Ovary (tissue), 9 donors: ENCODE results near the gene BICD2. TPM values are rescaled to one million over a fixed set of nuclear protein-coding genes. Genes with fewer than 3 reads are reported as not detected.

ENCODE experiments used
- DNase-seq, 5 donors: peaks; one replicate each; pipeline ENCODE4 v3.0.0-alpha.2; 2019 to 2020
- H3K27ac ChIP-seq, 2 donors: fragments of 200-600 bp; one replicate each; pipeline versions ENCODE4 v1.5.1 to v1.8.0; 2019 to 2022
- H3K27me3 ChIP-seq: fragments of 200-600 bp; one replicate; pipeline ENCODE4 v1.8.0; 2022
- H3K36me3 ChIP-seq: fragments of 200-600 bp; sonication (generic); one replicate; pipeline ENCODE4 v1.5.1; 2019
- H3K4me1 ChIP-seq: one replicate; pipeline ENCODE4 v1.8.1; 2013; ENCODE audit warnings: mild to moderate bottlenecking, moderate library complexity; ENCODE audit not compliant: insufficient read depth
- H3K4me3 ChIP-seq: fragments of 200-600 bp; sonication (generic); one replicate; pipeline ENCODE4 v1.5.1; 2017
- H3K9me3 ChIP-seq, 2 donors: fragments of 200-600 bp in 1 of 2; sonication (generic) in 1 of 2; one replicate each; pipeline versions ENCODE4 v1.5.1 to v1.8.1; 2013 to 2019; ENCODE audit warnings: mild to moderate bottlenecking in 1 of 2, moderate library complexity in 1 of 2
- EP300 ChIP-seq: sonication (generic); formaldehyde crosslinking; IDR thresholded peaks from one replicate; pipeline ENCODE4 v1.6.1; 2017; ENCODE audit warnings: antibody characterized with exemption
- POLR2A ChIP-seq: fragments of 450-650 bp; IDR thresholded peaks from one replicate; pipeline ENCODE4 v1.6.1; 2017; ENCODE audit warnings: antibody characterized with exemption, mild to moderate bottlenecking, moderate library complexity
- WGBS, 3 donors: extraction: QIAGEN DNeasy Blood & Tissue Kit in 1 of 3; methylation state at CpG; one replicate each; pipeline versions ENCODE4 v1.1.5 to v1.1.7; 2013 to 2017; 5-methylcytosine and 5-hydroxymethylcytosine counted together
- intact Hi-C, 4 donors: fragments of 100-400 bp; cut with DNase I; formaldehyde crosslinking; loops; one replicate each; pipeline versions ENCODE4 v1.11.0 to v1.15.1; 2022 to 2023
- polyA plus RNA-seq, 2 donors: library from polyadenylated mRNA; stranded (reverse); fragments of 200-250 nt in 1 of 2; fragments of 350-450 nt in 1 of 2; fragmentation: Illumina TruSeq in 1 of 2; extraction: RNeasy Lipid Tissue Mini Kit (QIAGEN cat#74804) in 1 of 2; gene quantifications; one replicate each; pipeline ENCODE4 v1.2.3, GENCODE V29; 2013 to 2014
- total RNA-seq, 7 donors: library from RNA; depleted of rRNA in 2 of 7; stranded (reverse); fragments of >200 nt in 2 of 7; fragmentation: NEBNext Ultra II Directional in 3 of 7; extraction: Animal tissue kit (Norgen Biotek cat#: 25700) in 3 of 7; gene quantifications; one replicate each; pipeline versions ENCODE4 v1.1.0 to v1.2.4, GENCODE V29; 2016 to 2023
- TF ChIP-seq, protein P1 (sequence below), 3 donors: fragments of 450-650 bp in 2 of 3; fragments of 200-600 bp in 1 of 3; IDR thresholded peaks; one replicate each; pipeline versions ENCODE4 v1.5.1 to v1.8.0; 2016 to 2022; ENCODE audit warnings: antibody characterized with exemption in 3 of 3, mild to moderate bottlenecking in 1 of 3
- donor health status: DM: no; HTN: no; CAD: no; lungs with moderate emphysema.
- donor health status: DM: no; HTN: no; CAD: no.
- donor health status: Bipolar disorder and iron deficiency.
- donor health status: DM: yes; HTN: yes; CAD: no.
- donor health status: DM: no; HTN: no; CAD: no.
- donor health status: DM: yes; HTN: yes; CAD: no.

BICD2 gene
- total and polyA plus RNA-seq, 9 donors, result 13.9 to 28.7 (median 20.6) TPM

DNA sequence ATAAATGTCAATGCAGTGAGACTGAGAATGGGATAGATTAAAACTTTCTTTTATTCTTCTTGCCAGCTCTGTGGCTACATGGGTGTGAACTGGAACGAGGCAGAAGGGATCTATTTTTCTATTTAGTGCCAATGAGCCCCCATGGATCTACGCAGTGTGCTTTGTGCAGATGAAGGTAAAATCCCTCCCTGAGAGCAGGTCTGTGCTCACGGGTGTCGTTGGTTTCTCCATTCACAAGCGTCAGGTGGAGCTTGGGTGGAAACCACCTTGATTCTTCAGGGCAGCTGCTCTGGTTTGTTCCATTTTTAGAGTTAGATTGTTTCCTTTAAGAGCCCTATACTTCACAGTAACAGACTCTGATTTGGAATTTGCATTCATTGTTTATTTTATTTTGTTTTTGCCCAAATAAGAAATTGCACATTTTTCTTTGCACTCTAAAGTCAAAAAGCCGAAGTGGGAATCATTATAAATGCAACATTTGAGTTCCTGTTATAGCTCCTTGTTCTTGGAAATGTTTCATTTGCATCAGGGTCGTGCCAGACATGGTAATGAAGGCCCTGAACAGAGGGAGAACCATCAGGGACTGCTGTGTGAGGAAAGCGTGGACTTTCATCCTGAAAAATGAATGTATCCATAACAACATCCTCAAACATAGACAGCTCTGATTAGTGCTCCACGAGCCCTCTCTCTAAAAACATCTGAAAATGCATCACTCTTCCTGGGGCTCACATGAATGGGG, 31.1 kb upstream of the BICD2 start:
- Histone ChIP-seq H3K9me3 (no peaks in the 10 kb centered on the region), H3K27me3 (no peaks in the 10 kb centered on the region), H3K4me1 (no peaks in the 10 kb centered on the region), H3K4me3 (no peak overlapping the region), H3K36me3 (no peaks in the 10 kb centered on the region), H3K27ac (no peak overlapping the region)
- TF ChIP-seq, protein P1, sequence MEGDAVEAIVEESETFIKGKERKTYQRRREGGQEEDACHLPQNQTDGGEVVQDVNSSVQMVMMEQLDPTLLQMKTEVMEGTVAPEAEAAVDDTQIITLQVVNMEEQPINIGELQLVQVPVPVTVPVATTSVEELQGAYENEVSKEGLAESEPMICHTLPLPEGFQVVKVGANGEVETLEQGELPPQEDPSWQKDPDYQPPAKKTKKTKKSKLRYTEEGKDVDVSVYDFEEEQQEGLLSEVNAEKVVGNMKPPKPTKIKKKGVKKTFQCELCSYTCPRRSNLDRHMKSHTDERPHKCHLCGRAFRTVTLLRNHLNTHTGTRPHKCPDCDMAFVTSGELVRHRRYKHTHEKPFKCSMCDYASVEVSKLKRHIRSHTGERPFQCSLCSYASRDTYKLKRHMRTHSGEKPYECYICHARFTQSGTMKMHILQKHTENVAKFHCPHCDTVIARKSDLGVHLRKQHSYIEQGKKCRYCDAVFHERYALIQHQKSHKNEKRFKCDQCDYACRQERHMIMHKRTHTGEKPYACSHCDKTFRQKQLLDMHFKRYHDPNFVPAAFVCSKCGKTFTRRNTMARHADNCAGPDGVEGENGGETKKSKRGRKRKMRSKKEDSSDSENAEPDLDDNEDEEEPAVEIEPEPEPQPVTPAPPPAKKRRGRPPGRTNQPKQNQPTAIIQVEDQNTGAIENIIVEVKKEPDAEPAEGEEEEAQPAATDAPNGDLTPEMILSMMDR (IDR thresholded peaks at IDR 0.05), result no peak
- no peak for TF ChIP-seq EP300
- no peak for TF ChIP-seq POLR2A
- WGBS, 3 donors, result 45 to 55% (median 49%) methylated on average over 9 of the region's 9 CpGs
- no peak for DNase-seq
- intact Hi-C loops, result loop anchor here in 2 of 4 donors (10.0 kb wide), 2 partner anchors 81 to 661 kb away; no protein-coding TSS in a partner anchor

DNA sequence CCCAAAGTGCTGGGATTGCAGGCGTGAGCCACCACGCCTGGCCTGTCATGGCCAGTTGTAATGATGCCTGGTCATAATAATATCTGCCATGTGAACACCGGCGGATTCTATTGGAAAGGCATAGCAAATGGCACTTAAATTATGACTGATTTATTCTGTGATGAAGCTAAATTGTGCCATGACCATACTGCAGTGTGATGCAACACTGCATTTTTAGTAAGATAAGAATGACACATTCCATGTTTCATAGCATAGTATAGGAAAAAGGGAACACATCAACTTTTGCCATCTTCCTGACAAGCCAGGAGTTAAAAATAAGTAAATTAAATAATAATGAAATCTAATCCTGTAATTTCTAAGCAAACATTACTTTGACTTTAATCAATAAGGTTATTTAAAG, 30.4 kb upstream of the BICD2 start:
- WGBS, 3 donors, result 84 to 92% (median 86%) methylated on average over 4 of the region's 4 CpGs
- TF ChIP-seq POLR2A (no peak), EP300 (no peak)
- TF ChIP-seq, protein P1 (IDR thresholded peaks at IDR 0.05), result no peak
- intact Hi-C loops, result loop anchor here in 3 of 4 donors (5.0 to 10.0 kb wide), 4 partner anchors 78 to 660 kb away; no protein-coding TSS in a partner anchor
- no peaks in the 10 kb centered on the region for H3K27me3 ChIP-seq
- no peaks in the 10 kb centered on the region for H3K4me1 ChIP-seq
- no peak overlapping the region for H3K4me3 ChIP-seq
- no peak overlapping the region for H3K27ac ChIP-seq
- no peaks in the 10 kb centered on the region for H3K36me3 ChIP-seq
- DNase-seq, result no peak
- H3K9me3 ChIP-seq, result no peaks in the 10 kb centered on the region

DNA sequence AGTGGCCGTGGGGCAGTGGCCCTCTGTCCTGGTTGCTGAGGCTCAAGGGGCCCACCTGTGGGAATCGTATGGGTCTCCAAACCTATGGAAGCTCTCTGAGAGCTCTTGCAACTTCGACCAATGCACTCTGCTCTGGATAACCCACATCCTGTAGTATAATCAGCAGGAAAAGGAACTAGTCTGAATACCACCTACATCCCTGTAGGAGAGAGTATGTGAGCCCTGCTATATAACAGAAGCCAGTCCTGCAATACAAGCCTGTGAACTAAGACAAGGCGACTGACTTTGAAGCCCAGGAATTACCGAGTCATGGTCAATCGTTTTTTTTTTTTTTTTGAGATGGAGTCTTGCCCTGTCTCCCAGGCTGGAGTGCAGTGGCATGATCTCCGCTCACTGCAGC, 29.8 kb upstream of the BICD2 start:
- intact Hi-C loops, result loop anchor here in 3 of 4 donors (5.0 to 10.0 kb wide), 4 partner anchors 77 to 660 kb away; no protein-coding TSS in a partner anchor
- TF ChIP-seq, protein P1 (IDR thresholded peaks at IDR 0.05), result no peak
- TF ChIP-seq POLR2A, result no peak
- no peak for TF ChIP-seq EP300
- Histone ChIP-seq H3K4me1 (no peaks in the 10 kb centered on the region), H3K36me3 (no peaks in the 10 kb centered on the region), H3K4me3 (no peak overlapping the region), H3K27ac (no peak overlapping the region), H3K9me3 (no peaks in the 10 kb centered on the region), H3K27me3 (no peaks in the 10 kb centered on the region)
- WGBS, 3 donors, result 68 to 70% (median 70%) methylated on average over 7 of the region's 7 CpGs
- no peak for DNase-seq

DNA sequence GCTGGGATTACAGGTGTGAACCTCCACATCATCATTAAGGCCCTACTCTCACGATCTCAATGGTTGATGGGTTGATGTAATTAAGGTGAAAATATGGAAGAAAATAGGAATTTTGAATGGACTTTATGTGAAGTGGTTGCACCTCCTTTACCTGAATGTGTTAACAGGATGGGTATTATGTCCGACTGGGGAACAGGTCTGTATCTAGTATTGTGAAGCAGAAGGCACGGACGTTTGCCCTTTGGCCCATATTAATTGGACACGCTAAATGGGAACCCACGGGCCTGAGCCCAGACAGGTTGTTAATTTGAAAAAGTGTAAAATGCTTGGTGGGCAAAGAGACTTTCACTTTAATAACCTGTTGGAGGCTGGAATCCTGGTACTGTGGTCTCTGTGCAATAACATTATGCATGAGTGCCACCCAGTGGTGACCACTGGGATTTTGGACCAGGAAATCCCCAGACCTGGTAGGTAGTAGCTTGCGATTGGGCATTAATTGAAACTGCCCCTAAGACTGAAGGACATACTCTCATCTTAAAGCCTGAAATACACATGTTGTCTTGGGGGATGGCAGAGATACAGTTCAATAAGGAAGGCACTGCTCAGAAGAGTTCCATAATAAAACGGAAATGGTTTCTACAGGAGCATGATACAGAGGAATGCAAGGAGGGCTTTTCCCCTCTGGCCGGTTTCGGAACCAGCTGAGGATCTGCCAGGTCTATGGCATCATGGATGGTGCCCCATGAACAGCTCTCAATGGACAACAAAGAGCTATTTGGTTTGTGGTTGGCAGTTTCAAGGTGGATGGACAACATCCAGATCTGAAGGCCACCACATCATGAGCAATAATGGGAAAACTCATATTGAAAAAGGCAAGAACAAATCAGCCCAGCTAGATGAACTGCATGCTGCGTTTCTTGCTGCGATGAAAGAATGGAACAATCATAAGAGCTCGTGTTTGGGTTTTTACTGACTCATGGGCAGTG, 26.2 kb upstream of the BICD2 start:
- 30 to 36% (median 33%) methylated on average over 13 of the region's 13 CpGs for WGBS, 3 donors
- intact Hi-C loops, result loop anchor here in 3 of 4 donors (2.0 to 10.0 kb wide), 5 partner anchors 74 to 656 kb away; no protein-coding TSS in a partner anchor
- Histone ChIP-seq H3K27ac (no peak overlapping the region), H3K27me3 (no peaks in the 10 kb centered on the region), H3K4me3 (no peak overlapping the region), H3K9me3 (no peaks in the 10 kb centered on the region), H3K36me3 (no peaks in the 10 kb centered on the region), H3K4me1 (no peaks in the 10 kb centered on the region)
- DNase-seq, result peak; percentile 69 to 86 (median 81)
- TF ChIP-seq, protein P1 (IDR thresholded peaks at IDR 0.05), result peak; percentile 37 to 88 (median 80)
- TF ChIP-seq EP300, result no peak
